HG02623 (cell line): ENCODE measurements around the gene CCNL1.

Experiments used
- ATAC-seq: cut with Tn5 transposase; IDR thresholded peaks from one replicate; pipeline ENCODE4 v1.9.1; 2021; ENCODE audit warnings: moderate library complexity; ENCODE audit not compliant: unreplicated experiment

The CCNL1 gene

DNA sequence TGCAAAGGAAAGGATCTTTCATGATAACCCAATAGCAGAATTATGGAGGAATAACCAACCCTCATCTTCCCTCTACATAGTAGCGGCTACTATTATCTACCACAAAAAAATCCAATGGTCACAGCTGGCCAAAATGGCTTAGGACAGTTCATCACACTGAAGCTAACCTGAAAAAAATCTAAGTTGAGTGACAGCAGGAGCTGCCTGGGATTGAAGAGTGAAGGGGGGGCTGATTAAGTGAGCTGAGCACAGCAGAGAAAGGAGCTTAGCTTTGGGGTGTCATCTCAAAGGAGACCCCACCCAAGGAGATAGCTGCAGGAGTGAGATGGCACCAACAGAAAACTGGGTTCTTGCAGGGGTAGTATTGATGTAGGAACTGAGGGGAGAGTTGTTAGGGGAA, 33.6 kb downstream of the CCNL1 start:
- ATAC-seq = no peak

DNA sequence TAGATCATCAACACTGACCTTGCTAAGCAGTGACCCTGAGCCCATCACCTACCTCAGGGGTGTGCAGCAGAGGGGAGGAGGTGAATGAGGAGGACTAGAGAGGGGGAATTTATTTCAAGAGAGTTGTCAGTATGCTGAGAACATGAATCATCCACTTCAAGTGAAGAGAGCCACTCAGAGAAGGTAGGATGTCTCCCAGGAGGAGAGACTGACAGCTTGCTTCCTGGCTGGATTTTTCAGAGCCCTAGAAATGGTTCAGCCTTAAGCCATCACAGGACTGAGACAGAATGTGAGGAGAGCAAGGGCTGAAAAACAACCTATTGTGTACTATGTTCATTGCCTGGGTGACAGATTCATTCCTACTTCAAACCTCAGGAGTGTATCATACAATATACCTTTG, 34.8 kb downstream of the CCNL1 start:
- ATAC-seq = no peak

DNA sequence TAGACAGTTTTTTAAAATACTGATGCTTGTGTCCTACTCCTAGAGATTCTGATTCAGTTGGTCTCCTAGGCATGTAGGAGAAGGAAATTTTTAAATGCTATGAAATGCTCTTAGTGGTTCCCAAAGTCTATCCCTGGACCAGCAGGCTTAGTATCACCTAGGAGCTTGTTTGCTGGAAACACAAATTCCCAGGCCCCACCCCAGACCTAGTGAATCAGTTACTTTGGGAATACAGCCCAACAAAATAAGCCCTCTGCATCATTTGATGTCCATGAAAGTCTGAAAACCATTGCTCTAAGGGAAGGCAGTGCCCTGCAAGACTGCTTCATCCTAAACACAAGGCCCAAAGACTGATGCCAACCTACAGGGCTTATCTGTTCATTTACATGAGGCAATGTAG, 36.3 kb downstream of the CCNL1 start:
- ATAC-seq = no peak

DNA sequence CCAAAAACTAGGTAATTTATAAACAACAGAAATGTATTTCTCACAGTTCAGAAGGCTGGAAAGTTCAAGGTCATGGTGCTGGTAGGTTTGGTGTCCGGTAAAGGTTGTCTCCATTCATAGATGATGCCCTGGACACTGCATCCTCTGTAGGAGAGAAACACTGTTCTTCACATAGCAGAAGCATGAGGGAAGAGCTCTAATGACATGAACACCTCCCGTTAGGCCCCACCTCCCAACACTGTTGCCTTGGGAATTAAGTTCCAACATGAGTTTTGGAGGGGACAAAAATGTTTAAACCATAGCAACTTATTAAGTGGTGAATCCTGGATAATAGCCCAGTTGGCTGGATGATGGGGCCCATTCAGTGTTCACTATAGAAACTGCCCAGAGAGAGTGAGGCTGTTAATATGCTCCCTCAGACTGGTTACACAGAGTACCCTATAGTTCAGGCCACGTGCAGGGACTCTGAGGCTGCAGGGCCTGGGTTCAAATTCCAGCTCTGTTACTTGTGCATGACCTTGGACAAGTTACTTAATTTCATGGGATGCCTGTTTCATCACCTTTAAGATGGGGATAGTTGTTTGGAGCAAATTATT, 37.0 kb downstream of the CCNL1 start:
- ATAC-seq = no peak

DNA sequence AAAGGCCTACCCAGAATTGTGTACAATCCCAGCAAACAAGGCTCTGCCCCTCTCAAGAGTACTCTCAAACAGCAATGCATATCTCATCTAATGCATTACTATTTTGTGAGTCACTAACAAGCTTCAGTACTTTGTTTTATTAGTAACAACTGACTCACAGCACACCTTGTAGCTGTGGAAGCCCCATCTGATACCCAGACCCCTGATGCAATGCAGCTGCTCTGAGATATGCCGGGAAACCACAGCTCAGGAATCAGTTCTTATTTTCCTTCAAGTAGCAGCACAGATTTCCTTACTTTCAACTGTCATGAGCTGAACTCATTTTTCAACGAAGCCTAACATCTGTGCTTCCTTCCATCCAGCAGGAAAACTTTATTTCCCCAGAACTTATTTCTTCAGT, 37.8 kb downstream of the CCNL1 start:
- ATAC-seq = no peak

DNA sequence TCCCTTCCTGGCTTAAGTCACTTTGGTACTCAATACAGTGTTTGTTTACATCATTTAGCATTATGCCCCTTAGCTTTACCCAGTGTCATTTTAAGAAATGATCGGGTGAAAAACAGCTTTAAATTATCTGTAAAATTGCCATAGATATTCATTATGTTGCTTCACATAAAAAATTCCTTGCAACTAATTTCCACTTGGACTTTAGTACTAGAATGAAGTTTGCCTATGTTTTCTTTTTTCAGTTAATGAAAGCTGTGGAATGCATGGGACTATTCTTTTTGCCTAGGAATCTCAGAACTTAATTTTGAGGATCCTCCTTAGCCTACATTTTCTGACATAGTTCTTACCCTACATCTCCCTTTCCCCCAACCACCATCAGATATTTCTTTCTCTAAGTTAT, 38.4 kb downstream of the CCNL1 start:
- no peak for ATAC-seq

DNA sequence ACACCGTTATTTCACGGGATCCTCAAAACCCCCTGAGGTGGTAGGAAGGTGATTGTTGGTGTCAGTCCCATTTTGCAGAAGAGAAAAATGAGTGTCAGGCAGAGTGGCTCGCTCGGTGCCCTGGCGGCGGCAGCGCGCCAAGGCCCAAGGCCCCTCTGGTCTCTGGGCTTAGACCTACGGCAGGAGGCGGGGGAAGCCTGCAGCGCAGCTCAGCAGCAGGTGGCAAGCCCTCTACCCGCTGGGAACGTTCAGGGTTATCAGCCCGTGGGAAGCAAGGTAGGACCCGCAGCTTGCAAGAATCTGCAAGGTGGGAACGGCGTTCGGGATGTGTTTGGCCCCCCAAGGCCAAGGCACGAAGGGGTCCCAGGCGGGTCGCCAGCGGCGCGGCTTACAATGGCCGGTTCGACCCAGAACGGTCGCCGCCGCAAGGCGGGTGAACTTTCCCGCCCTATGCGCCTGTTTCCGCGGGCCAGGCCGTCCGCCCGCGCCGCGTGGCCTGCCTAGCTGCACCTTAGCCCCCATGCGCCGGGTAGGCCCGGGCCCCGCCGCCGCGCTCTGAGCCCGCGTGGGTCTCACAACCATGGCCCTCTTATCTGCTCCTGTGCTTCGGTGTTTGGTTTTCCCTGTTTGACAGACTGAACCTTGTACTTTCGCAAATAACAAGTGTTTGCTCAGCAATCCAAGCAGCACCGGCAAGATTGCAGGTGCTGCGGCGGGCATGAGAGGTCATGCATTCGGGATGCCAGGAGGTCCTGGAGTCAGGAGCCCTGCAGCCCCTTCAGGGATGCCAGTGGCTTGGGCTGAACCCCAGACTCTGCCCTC, 39.7 kb downstream of the CCNL1 start:
- no peak for ATAC-seq

DNA sequence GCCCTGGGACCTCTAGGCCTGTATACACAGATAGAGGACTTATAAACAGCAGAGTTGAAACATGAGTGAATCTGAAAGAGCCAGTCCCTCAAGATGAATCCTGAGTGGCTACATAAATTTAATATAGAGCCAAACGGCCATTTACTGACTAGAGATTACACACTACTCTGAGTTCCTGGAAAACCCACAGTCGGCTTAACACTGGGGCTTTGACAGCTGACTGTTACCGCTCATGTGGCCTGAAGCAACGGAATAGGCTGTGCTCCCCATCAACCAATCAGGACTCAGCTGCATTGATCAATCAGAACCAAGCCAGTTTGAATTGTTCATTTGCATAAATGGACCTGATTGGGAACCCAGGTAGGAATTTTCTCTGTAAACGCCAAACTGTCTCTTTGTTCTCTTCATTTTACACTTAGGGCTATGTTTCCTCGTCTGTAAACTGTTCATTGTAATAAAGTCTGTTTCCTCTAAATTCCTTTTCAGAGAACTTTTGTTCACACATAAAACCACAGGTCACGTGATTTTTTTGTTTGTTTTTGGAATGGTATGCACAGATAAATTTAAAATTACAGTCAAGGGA, 40.5 kb downstream of the CCNL1 start:
- no peak for ATAC-seq

DNA sequence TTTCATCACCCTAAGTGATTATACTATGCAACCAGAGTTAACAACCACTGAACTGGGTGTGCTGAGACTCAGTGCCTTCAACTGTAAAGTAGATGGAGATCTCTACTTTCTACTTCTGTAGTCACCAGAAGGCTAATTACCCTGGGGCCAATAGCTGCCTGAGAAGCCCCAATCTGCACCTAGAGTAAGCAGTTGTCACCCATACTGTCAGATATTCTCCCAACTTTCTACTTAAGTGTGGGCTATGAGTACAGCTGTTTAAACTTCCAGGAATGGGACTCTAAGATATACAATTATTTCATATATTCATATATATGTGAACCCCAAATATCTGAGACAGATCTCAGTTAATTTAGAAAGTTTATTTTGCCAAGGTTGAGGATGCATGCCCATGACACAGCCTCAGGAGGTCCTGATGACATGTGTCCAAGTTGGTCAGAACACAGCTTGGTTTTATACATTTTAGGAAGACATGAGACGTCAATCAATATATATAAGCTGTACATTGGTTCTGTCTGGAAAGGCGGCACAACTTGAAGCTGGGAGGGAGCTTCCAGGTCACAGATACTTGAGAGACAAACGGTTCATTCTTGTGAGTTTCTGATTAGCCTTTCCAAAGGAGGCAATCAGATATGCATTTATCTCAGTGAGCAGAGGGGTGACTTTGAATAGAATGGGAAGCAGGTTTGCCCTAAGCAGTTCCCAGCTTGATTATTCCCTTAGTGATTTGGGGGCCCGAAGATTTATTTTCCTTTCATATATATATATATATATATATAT, 41.9 kb downstream of the CCNL1 start:
- no peak for ATAC-seq

DNA sequence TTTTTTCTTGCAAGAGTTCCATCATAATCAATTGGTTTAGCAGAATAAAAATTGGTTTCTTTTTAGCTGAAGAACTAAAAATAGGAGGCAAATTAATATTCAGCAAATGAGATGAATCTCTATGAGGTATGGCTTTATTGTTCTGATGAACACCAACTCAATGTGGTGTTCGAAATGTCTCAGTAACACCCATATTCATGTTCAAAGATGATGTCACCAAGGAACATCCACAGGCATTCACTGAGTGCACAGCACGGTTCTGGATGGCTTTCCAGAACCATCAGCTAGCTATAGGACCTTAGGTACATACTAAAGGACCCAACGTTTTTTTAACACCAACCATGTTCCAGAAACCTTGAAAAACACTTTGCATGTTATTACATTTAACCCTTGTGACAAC, 42.7 kb downstream of the CCNL1 start:
- ATAC-seq = no peak

DNA sequence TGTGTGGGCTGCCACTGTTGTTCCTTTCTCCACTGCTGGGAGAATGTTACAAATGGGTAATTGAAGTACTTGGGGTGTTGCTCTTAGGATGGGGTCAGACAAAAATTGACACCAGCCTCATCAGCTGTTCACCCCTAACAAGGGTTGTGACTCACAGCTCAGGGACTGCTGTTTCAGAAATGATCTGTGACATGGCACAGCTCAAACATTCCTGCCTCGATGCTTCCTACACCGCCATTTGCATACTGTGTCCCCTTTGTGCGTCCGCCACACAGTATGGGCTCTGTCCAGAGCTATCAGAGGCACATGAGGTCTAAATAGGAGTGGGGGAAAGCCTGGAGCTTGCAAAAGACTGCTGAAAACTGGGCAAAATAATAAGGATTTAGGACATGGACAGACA, 43.9 kb downstream of the CCNL1 start:
- ATAC-seq = no peak

DNA sequence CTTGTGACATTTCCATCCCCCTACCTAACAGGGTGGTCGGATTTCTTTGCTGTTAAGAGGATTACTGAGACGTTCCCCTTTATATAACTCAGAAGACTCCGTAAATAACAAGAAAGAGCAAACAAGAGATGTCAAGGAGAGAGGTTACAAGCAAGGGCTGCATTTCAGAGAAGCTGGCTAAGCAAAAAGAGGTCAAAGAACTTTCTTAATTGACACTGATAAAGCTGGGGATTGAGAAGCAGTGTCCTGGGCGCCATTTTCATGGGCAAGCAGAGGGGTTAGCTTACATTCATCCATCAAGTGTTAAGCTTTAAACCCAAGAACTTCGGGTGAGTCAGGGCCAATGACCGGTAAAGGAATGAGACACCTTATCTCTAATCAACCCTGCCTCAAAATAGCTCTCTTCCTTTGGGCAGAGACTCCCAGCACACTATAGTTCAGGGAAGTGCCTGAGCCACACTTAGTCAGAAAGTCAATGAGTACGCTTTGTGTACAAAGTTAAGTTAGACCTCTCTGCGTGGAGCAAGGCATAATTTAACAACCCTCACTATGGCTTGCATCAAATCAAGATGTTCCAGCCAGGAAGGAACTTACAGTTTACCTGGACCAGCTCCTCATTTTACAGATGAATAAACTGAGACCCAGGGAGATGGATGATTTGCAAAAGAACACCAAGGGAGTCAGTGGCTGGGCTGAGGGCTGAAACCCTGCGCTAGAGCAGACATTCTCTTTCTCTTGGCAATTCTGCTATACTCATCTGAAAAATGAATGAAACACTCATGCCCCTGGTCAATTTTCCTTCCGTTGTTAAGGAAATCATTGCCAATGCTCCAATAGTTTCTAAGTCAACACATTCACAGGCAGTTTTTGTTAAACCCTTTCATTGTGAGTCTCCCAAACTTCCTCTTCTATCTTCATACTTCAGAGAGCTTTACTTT, 44.6 kb downstream of the CCNL1 start:
- no peak for ATAC-seq

DNA sequence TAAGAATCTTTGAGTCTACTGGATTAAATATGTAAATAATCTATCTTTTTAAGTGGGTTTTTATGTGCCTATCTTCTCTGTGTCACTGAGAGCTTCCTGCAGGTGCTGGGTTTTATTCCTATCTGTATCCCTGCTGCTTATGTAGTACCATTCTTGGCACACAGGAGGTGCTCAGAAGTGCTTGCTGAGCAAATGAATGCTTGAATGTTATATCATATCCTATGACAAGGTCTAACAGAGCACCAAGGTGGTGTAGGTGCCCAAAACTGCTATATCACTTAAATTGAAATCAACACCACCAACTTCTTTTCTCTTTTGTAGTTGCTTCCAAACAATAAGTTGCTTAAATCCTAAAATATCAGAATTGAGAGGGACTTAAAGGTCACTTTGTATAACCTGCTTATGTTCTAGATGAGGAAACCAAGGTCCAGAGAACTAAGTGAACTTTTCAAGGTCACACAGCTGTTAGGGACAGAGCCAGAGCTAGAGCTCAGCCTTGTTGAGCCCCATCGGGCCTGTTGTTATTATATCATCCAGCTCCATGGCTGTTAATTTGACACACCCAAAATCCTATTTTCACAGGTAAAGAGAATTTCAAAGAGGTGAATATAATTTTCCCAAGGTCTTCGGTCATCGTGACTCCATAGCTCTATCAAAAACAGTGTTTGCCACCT, 46.0 kb downstream of the CCNL1 start:
- no peak for ATAC-seq

DNA sequence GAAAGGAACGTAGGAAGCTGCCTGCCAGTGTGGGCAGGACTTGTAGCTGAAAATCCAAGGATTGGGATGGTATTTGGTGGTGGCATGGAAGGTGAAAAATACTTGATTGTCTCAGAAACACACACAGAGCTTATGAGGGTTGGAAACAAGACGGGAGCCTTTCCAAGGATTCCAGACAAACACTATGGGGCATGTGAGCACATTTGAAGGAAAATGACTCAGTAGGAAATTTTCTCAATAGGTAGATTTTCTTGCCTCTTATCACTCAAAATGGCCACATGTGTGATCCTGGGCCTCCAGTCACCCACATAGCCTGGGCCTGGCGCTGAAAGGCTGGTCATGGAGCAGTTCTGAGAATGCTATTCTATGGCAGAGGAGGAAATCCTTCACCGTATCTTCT, 47.4 kb downstream of the CCNL1 start:
- no peak for ATAC-seq

DNA sequence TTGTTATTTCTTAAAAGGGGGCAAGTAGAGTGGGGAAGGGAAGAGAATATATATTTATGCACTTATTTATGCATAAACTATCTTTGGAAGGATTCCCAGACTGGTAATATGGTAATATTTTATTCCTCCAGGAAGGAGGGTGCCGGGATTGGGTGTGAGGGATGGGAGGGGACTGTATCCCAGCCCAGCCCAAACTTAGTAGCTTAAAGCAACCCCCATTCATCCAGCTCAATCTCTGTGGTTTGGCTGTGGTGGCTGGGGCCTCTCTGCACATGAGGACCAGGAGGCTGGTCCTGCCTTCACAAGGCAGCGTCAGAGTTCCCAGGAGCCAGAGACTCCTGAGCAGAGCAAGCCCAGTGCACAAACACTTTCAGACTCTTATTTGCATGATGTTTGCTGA, 48.4 kb downstream of the CCNL1 start:
- ATAC-seq = no peak

DNA sequence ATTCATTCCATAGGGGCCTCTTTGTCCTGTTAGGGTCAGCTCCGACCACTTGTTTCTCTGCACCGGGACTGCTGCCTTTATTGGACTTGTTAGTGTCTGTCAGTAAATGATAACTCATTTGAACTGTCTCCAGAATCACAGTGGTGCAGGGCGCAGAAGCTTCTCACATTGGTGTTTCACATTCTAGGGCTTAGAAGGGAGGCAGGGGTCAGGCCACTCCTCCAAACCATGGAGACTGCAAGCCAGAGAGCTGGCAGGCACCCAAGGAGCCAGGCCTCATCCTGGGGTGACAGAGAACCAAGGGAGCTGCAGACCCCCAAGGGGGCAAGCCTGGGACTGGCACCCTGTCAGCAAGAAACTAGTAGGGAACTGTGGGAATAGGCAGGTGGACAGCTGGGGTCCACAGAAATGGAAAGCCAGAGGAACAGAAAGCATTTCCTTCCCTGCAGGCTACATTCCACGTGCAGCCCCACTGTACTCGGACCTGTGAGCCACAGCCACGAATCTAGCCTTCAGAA, 49.1 kb downstream of the CCNL1 start:
- no peak for ATAC-seq

DNA sequence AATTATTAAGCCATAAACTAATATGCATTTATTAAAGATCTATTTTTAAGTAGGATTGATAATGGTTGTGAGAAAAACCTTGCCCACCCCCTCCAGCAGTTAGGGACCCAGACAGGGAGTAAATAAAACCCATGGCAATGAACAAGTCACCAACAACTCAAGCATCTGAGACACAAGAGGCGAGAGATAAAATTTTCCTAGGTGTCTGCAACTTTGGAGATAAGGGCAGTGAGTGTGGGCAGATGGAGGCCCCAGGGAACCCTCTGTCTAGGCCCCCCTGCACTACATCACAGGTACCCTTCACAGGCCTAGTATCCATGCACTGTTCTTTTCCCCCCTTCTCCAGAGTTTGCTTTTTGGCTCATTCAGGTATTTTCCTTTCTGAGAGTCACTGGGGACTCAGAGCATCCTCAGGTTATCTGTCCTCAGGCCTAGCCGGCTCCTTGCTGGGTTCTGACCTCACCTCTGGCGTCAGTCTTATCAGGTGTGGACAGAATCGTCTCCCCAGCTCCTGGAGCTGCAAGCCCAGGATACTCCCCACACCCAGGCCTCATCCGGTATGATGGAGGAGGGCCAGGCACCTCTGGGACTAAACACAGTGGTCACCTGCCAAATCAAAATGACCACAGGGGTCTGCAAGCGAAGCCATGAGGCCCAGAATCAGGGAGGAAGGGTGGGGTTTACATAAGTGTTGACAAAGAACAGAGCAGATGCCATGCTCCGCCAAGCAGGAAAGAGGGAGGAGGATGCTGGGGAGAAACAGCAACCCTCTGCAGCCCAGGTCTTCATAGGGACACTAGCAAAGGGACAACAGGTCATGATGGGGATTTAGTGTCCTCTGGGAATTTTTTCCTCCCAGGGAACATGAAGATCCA, 50.4 kb downstream of the CCNL1 start:
- no peak for ATAC-seq

DNA sequence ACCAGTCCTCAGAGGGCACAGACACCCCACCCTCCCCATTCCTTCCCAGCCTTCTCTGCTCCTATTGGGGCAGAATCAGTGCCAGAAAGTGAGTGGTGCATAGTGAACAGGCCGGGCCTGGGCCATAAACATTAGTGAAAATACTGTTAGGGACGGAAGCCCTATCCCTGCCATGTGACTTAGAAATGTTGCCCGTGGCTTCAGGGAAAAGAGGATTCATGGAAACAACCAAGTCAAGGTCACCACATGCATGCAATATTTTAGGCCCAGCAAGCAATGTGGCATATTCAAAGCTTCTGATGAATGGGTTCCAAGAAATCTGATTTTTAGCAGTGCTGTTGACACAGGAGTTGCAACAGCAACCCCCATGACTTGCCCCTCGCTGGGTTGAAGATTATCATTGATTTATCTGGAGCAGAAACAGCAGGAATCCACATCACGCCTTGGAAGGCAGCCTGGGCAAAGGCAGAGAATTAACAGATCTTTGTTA, 52.3 kb downstream of the CCNL1 start:
- no peak for ATAC-seq

DNA sequence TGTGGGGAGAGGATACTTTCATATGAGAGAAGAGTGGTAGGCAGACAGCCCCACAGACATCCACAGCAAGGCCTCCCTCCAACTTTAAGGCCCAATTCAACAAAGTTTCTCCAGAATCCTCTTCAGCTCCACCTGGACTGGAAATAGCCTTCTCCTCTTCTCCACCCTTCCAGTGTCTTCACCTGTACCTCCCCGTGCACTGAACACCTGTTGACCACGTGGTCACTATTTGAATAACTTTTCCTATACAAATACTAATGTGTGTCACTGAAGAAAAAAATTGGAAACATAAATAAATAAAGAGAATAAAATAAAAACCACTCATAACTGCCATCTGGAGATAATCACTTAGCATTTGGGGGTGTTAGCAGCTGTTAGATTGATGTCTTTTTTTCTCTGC, 52.9 kb downstream of the CCNL1 start:
- ATAC-seq = no peak
